Measurements from ENCODE around the gene RPUSD3. TPM values are rescaled to one million over a fixed set of nuclear protein-coding genes. Genes with fewer than 3 reads are reported as not detected.

The RPUSD3 gene
- total and polyA plus RNA-seq, 9 of the 15 experiments (the other 6 are each of a cell fraction or from before 2014, with no cell fraction given), result 13.8 to 99.0 (median 59.3) TPM

DNA sequence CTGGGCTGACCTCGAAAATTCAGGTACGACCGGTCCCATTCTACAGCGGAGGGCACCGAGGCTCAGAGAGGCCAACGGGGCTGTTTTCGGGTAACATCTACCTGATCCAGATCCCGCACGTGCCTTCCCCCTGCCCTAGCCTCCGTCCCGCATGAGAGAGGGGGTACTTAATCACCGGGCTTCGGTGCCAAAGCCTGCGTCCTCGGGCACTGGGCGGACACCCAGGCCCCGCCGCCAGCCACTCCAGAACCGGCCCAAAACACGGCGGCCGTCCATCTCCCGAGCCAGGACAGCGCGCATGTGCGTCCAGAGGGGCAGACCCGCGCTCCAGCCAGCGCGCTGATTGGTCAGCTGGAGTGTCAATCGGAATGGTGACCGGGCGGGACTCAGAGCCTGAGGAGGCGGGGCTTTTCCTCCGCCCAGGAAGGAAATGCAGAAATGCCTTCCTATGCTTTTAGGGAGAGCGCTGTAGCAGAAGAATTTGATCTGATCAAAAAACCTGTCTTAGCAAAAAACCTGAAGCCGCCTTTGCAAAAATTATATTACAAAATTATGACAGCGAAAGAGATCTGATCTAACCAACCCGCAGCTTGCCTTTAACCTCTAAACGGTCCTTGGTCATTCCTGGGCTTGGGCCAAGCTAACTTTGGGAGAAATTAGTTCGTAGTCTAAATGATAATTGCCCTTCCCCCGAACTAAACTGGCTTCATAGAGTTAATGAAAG is at the start of gene RPUSD3 (continued):
- no peak for TF ChIP-seq ATF1 (CRISPR knock-in tag; IDR thresholded peaks at IDR 0.05)
- peak; percentile 54; the same call in 1 of the 2 replicates for TF ChIP-seq ATF1 (tag; IDR thresholded peaks at IDR 0.05)
- TF ChIP-seq GABPB1 (CRISPR knock-in tag; IDR thresholded peaks at IDR 0.05), result peak; percentile 74
- TF ChIP-seq CTBP1 (IDR thresholded peaks at IDR 0.05; ENCODE audit: borderline replicate concordance), result peak; percentile 44; the same call in 1 of the 2 replicates
- TF ChIP-seq JUND (IDR thresholded peaks at IDR 0.05; ENCODE audit: borderline replicate concordance, low read depth, low read length), result no peak
- peak; percentile 13; the same call in 1 of the 3 replicates for TF ChIP-seq JUND (tag; IDR thresholded peaks at IDR 0.05; ENCODE audit: borderline replicate concordance, low read depth, low read length)
- TF ChIP-seq, protein P1, sequence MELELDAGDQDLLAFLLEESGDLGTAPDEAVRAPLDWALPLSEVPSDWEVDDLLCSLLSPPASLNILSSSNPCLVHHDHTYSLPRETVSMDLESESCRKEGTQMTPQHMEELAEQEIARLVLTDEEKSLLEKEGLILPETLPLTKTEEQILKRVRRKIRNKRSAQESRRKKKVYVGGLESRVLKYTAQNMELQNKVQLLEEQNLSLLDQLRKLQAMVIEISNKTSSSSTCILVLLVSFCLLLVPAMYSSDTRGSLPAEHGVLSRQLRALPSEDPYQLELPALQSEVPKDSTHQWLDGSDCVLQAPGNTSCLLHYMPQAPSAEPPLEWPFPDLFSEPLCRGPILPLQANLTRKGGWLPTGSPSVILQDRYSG (tag; conservative IDR thresholded peaks at IDR 0.05; ENCODE audit: low read depth), result 0 out of 2 replicates have a peak, but pooled peaks have one; percentile 41
- TF ChIP-seq RFX5 (IDR thresholded peaks at IDR 0.05; ENCODE audit: low read depth, low read length), result no peak
- TF ChIP-seq GATAD2A (IDR thresholded peaks at IDR 0.05), result no peak
- peak in 2 of 3 experiments; percentile 47 to 78 for TF ChIP-seq YY1 (IDR thresholded peaks at IDR 0.05; ENCODE audit: borderline replicate concordance in 1 of 3, control insufficient read depth in 1 of 3, extremely low read depth in 1 of 3, insufficient read depth in 3 of 3, insufficient read length in 1 of 3, insufficient replicate concordance in 2 of 3, low read depth in 1 of 3, low read length in 2 of 3)
- TF ChIP-seq, protein P2, sequence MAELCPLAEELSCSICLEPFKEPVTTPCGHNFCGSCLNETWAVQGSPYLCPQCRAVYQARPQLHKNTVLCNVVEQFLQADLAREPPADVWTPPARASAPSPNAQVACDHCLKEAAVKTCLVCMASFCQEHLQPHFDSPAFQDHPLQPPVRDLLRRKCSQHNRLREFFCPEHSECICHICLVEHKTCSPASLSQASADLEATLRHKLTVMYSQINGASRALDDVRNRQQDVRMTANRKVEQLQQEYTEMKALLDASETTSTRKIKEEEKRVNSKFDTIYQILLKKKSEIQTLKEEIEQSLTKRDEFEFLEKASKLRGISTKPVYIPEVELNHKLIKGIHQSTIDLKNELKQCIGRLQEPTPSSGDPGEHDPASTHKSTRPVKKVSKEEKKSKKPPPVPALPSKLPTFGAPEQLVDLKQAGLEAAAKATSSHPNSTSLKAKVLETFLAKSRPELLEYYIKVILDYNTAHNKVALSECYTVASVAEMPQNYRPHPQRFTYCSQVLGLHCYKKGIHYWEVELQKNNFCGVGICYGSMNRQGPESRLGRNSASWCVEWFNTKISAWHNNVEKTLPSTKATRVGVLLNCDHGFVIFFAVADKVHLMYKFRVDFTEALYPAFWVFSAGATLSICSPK (IDR thresholded peaks at IDR 0.05; ENCODE audit: borderline replicate concordance), result no peak; the same call in 1 of the 2 replicates
- TF ChIP-seq ZBTB17 (CRISPR knock-in tag; IDR thresholded peaks at IDR 0.05), result no peak; the same call in 1 of the 2 replicates
- peak; percentile 67 for TF ChIP-seq DPF2 (IDR thresholded peaks at IDR 0.05)
- TF ChIP-seq, protein P3, sequence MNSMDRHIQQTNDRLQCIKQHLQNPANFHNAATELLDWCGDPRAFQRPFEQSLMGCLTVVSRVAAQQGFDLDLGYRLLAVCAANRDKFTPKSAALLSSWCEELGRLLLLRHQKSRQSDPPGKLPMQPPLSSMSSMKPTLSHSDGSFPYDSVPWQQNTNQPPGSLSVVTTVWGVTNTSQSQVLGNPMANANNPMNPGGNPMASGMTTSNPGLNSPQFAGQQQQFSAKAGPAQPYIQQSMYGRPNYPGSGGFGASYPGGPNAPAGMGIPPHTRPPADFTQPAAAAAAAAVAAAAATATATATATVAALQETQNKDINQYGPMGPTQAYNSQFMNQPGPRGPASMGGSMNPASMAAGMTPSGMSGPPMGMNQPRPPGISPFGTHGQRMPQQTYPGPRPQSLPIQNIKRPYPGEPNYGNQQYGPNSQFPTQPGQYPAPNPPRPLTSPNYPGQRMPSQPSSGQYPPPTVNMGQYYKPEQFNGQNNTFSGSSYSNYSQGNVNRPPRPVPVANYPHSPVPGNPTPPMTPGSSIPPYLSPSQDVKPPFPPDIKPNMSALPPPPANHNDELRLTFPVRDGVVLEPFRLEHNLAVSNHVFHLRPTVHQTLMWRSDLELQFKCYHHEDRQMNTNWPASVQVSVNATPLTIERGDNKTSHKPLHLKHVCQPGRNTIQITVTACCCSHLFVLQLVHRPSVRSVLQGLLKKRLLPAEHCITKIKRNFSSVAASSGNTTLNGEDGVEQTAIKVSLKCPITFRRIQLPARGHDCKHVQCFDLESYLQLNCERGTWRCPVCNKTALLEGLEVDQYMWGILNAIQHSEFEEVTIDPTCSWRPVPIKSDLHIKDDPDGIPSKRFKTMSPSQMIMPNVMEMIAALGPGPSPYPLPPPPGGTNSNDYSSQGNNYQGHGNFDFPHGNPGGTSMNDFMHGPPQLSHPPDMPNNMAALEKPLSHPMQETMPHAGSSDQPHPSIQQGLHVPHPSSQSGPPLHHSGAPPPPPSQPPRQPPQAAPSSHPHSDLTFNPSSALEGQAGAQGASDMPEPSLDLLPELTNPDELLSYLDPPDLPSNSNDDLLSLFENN (IDR thresholded peaks at IDR 0.05; ENCODE audit: low read depth in 2 of 2, low read length in 2 of 2), result no peak
- peak; percentile 41; the same call in 1 of the 2 replicates for TF ChIP-seq KAT8 (IDR thresholded peaks at IDR 0.05; ENCODE audit: low read depth)
- peak in 1 of 2 experiments; percentile 67; a peak in 1 of 4 replicates for TF ChIP-seq HDAC1 (IDR thresholded peaks at IDR 0.05)
- TF ChIP-seq ZNF586 (CRISPR knock-in tag; conservative IDR thresholded peaks at IDR 0.05), result no peak
- TF ChIP-seq FOS (IDR thresholded peaks at IDR 0.05; ENCODE audit: extremely low read depth, insufficient read length), result peak; percentile 90
- TF ChIP-seq, protein P4, sequence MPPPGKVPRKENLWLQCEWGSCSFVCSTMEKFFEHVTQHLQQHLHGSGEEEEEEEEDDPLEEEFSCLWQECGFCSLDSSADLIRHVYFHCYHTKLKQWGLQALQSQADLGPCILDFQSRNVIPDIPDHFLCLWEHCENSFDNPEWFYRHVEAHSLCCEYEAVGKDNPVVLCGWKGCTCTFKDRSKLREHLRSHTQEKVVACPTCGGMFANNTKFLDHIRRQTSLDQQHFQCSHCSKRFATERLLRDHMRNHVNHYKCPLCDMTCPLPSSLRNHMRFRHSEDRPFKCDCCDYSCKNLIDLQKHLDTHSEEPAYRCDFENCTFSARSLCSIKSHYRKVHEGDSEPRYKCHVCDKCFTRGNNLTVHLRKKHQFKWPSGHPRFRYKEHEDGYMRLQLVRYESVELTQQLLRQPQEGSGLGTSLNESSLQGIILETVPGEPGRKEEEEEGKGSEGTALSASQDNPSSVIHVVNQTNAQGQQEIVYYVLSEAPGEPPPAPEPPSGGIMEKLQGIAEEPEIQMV (tag; conservative IDR thresholded peaks at IDR 0.05; ENCODE audit: low read depth), result no peak
- peak; percentile 69 for TF ChIP-seq ELF1 (tag; IDR thresholded peaks at IDR 0.05)

Data from K562 (cell line).